Measurements from ENCODE around the gene SUGCT. TPM values are rescaled to one million over a fixed set of nuclear protein-coding genes. Genes with fewer than 3 reads are reported as not detected.
"Not testable (repeated sequence)": the region's sequence is repeated elsewhere in the genome, so short reads cannot be mapped to it uniquely, and the experiment has no call there.

Gene SUGCT
- 5.0 and 23.7 TPM in 2 replicates for polyA plus RNA-seq (2014; cell fraction: cytosol; rRNA removed)
- polyA plus RNA-seq (2014; cell fraction: nucleus; rRNA removed) = 3.6 and 3.7 TPM in 2 replicates

DNA sequence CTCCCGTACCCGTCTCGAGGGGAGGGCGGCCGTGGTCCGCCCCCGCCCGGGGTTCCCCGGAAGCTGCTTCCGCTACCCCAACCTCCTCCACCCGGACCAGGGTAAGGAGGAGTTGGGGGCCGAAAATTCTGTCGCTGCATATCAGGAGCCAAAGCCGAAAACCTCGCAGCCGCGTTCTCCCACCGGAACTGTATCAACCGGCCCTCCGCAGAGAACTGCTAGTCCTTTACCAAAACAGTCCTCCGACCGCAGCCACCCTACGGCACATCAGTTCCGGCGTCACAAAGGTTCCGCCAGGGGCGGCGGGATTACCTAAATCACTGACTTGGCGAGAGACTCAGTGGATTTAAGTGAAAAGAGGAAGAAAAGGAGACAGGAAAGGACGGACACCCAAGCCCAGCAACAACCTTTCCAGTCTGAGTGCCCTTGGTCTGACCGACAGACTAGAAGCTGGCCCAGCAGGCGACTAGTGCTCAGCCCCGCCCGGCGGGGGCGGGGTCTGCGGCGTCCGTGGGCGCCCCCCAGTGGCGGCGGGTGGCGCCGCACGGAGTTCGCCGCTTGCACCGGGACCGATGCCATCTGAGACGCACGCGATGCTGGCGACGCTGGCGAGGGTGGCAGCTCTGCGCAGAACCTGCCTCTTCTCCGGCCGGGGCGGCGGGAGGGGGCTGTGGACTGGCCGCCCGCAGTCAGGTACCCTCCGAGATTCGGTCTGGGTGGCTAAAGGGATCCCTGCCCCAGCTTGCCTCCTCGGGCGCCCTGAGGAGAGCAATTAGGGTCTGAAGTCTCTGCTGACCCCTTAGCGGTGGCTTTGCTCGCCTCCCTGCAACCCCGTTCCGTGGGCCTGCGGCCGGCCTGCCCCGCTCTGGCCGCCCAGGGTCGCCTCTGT lies at the start of gene SUGCT, which contains the start of gene MPLKIP:
Gene SUGCT (plus strand): TSS at position 578 of the 889 bp plus-strand sequence.
Gene MPLKIP (minus strand): TSS at position 195 of the 889 bp plus-strand sequence. CDS start 55 bp downstream, at position 140.
- peak; percentile 91 for DNase-seq (ENCODE audit: low spot score)

DNA sequence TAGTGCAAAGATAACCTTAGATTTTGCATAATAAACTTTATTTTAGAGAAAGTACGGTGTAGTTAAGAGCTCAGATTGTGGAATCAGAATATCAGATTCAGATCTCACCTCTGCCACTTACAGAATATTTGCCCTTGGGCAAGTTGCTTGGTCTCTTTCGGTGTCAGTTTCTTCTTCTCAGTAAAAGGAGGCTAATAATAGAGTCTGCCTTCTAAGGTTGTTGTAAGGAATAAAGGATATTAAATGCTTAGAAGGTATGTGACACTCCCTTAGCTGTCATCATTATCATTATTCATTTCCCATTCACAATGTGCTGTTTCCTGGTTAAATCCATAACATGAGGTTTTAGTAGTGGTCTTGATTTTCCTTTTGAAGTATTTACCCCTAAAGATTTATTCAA lies 42.6 kb upstream of the SUGCT start:
- no peak for DNase-seq (ENCODE audit: low spot score)

DNA sequence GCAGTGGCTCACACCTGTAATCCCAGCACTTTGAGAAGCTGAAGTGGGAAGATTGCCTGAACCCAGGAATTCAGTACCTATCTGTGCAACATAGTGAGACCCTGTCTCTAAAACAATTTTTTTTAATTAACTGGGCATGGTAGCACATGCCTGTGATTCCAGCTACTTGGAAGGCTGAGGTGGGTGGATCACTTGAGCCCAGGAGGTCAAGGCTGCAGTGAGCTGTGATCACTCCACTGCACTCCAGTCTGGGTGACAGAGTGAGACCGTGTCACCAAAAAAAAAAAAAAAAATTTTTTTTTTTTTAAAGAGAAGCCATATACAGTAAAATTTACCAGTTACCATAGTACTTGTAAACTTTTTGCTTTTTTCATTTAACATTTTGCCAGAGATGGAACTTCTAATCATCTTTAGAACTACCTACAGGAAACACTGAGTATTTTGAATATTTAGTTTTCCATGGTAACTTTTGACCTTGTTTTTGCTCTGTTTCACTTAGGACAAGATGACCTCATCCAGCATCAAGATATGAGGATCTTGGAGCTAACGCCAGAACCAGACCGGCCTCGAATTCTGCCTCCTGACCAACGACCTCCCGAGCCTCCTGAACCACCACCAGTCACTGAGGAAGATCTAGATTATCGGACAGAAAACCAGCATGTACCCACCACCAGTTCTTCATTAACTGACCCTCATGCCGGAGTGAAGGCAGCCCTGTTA lies 41.0 kb upstream of the SUGCT start:
- no peak for DNase-seq (ENCODE audit: low spot score)

DNA sequence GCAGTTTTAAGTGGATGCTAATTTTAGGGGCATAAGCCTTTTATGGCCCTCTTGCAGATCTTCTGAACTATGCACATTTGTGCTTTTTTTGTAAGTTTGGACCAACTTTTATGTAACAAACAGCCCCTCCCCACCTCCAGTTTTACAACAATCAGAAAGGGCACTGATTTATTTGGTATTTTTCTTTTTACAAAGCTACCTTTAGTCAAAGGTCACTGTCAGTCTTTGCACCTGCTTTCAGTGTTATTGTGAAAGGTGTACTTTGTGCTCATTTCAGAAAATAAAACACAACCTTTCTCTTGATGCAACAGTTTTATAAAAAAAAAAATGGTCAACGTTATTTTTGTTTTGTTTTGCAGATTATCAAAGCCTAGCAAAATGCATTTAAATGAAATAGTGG lies 39.6 kb upstream of the SUGCT start:
- DNase-seq (ENCODE audit: low spot score) = no peak

DNA sequence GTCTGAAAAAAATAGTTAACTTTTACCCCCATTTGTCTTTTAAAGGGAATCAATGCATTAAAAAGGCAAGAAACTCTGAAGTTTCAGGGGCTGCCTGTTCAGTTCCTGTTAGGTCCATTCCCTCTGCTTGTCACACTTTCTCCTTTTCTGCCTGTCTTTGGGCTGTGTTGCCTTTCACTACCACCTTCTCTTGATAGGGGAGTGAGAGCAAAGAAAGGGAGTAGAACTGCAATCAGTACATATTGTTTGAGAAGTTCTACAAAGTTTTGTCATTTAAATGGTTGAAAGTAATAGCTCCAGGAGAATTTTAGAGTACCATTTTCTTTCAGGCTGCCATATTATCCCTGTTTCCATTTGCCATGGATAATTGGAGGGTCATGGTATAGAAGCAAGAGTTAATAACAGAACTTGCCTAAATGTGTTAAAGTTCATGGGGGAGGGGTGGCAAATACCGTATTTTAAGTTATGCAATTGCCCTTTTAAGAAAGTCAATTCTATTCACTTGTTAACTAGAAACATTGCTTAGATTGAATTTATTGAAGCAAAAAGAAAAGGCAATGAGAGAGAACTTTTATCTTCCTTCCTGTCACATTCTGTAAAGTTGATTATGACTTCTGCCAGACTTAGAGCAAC lies 39.0 kb upstream of the SUGCT start:
- no peak for DNase-seq (ENCODE audit: low spot score)

DNA sequence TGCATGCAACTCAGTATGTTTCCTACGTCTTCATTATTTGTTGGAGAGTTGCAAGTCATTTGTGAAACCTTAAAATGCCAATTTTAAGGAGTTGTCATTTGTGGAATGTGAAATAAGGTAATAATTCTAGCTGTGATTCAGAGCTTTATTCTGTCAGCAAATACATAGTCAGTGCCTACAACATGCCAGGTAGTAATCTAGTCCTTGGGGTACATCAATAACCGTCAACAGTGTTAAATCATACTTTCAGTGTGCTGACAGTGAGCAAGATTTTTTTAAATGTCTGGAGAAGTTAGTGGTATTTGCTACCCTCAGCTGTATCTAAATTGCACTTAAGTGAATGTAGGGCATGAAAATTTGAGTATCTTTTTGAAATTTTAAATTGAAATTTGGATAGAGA lies 37.1 kb upstream of the SUGCT start:
- DNase-seq (ENCODE audit: low spot score) = no peak

DNA sequence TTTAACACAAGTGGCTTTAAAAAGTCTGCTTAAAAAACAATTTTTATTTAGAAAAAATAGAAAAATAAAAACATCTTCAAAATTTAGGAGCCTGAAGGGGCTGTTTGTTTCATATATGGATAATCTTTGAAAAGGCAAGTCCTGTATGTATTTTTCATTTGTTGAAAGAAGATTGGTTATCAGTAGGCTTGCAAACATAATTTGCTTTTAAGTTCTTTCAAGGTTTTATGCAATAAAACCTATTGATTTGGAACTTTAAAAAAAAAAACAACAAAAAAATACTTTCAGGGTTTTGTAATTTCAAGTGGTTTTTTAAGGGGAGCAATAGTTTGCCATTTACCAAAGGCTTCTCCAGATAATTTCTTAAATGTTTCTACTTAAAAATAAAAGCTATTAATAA lies 36.0 kb upstream of the SUGCT start:
- DNase-seq (ENCODE audit: low spot score) = no peak

DNA sequence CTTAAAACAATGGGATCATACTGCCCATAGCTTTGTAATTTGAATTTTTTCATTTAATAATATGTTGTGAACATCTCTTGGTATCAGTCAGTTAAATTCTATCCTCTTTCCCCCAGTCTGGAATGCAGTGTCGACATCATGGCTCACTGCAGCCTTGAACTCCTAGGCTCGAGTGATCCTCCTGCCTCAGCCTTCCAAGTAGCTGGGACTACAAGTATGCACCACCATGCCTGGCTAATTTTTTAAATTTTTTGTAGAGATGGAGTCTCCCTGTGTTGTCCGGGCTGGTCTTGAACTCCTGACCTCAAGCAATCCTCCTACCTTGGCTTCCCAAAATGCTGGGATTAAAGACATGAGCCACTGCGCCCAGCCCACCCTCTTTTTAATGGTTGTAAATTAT lies 35.0 kb upstream of the SUGCT start:
- no peak for DNase-seq (ENCODE audit: low spot score)

DNA sequence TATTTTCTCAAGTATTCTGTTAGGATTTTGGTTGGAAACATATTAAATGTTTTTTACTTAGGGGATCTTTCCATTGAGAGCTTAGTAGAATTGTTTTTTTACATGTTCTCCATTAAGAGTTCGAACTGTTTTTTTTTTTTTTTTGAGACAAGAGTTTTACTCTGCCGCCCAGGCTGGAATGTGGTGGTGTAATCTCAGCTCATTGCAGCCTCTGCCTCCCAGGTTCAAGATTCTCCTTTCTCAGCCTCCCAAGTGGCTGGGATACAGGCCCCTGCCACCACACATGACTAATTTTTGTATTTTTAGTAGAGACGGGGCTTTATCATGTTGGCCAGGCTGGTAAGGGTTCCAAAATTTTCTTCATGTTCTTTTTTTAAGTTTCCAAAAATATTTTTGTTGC lies 33.6 kb upstream of the SUGCT start:
- no peak for DNase-seq (ENCODE audit: low spot score)

DNA sequence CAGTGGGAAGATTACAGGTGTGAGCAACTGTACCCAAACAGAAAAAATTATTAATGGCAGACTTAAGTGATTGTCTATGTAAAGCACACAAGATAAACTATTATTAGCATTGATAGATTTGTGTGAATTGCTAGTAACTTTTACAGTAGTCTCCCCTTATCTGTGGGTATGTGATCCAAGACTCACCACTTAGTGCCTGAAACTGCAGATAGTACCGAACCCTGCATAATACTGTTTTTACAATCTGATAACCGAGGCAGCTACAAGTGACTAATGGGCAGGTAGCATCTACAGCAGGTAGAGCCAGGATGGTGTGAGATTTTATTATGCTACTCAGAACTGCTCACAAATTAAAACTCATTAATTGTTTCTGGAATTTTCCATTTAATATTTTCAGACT lies 31.9 kb upstream of the SUGCT start:
- DNase-seq (ENCODE audit: low spot score) = no peak

DNA sequence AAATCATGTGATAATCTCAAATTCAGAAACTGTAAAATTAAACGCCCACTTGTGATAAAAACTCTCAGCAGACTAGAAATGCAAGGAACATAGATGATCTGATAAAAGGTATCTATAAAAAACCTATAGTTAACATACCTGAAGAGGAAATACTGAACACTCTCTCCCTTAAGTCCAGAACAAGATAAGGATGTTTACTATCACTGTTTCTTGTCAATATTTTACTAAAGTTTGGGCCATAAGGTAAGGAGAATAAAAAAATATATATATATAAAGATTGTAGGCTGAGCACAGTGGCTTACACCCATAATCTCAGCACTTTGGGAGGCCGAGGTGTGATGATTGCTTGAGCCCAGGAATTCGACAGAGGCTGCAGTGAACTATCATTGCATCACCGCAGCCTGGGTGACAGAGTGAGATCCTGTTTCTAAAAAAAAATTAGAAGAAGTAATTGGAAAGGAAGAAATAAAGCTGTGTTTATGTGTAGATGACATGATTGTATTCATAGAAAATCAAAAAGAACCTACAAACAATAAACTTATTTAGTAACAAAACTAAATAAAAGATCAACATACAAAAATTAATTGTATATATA lies 28.8 kb upstream of the SUGCT start:
- DNase-seq (ENCODE audit: low spot score) = no peak

DNA sequence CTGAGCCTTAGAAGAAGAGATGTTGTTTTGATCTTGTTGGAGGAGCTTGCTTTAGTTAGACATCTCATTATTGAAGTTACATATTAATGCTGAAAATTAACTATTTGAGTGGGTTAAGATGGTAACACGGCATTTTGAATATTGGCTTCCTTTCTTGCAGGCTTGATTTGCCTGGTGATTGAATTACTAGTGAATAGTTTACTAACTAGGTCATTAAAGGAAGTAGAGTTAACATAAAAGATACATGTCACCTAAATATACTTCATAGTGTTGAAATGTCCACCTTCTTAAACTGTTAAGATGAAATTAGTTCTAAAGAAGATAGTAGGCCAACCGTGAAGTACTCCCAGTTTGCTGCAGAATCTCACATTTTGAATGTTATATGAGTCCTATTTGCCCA lies 18.9 kb upstream of the SUGCT start:
- DNase-seq (ENCODE audit: low spot score) = no peak

DNA sequence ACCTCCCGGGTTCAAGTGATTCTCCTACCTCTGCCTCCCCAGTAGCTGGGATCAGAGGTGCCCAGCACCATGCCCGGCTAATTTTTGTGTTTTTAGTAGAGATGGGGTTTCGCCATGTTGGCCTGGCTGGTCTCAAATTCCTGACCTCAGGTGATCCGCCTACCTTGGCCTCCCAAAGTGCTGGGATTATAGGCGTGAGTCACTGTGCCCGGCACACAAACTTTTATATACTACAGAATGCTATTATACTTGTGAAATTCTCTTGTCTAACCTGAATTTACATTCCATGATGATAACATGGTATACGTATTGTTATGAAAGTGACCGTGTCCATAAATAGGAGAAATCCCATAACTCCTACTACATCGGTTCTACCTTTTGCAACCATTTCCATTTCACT lies 17.6 kb upstream of the SUGCT start:
- not testable (repeated sequence) for DNase-seq (ENCODE audit: low spot score)

DNA sequence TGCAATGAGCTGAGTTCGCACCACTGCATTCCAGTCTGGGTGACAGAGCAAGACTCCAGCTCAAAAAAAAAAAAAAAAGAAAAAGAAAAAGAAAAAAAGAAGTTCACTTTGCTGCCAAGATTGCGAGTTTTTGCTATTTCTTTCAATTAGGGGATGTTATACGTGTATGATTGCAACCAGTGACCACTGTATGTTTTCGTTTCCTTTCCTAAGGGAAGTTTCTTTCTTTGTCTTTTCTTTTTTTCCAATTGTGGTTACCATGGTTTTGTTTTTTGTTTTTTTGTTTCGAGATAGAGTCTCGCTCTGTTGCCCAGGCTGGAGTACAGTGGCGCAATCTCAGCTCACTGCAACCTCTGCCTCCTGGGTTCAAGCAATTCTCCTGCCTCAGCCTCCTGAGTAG lies 16.6 kb upstream of the SUGCT start:
- DNase-seq (ENCODE audit: low spot score) = not testable (repeated sequence)

DNA sequence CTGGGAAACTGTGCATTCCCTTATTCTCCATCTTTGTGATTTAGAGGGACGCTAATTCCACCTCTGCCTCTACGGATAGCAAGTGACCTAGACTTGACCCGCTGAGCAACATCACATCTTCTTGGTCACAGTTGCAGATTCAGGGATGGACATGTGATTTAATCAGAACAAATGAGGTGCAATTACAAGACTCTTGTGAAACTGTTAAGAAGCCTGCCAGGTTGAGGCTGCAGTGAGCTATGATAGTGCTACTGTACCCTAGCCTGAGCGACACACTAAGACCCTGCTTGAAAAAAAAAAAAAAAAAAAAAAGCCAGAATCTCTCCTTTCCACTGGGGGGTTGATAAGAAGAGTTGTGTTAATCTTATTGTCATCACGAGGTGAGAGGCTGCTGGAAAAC lies 14.8 kb upstream of the SUGCT start:
- peak; percentile 37 for DNase-seq (ENCODE audit: low spot score)

DNA sequence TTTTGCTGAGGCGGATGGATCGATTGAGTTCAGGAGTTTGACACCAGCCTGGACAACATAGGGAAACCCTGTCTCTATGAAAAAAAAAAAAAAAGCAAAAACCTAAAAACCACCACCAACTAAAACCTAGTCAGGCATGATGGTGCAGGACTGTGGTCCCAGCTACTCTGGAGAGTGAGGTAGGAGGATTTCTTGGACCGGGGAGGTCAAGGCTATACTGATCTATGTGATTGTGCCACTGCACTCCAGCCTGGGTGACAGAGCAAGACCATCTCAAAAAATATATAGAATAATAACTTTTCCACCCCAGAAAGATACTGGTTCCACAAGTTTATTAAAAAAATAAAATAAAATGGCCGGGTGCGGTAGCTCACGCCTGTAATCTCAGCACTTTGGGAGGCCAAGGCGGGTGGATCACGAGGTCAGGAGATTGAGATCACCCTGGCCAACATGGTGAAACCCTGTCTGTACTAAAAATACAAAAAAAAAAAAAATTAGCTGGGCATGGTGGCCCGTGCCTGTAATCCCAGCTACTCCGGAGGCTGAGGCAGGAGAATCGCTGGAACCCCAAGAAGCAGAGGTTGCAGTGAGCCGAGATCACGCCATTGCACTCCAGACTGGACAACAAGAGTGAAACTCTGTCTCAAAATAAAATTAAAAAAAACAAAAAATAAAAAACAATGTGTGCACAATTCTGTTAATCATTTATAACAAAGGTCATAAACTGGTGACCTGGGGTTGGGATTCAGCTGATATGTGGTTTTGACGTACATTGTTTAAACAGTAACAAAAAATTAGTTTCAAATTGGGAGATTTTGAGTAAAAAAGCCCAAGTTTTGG lies 12.5 kb upstream of the SUGCT start:
- DNase-seq (ENCODE audit: low spot score) = not testable (repeated sequence)

DNA sequence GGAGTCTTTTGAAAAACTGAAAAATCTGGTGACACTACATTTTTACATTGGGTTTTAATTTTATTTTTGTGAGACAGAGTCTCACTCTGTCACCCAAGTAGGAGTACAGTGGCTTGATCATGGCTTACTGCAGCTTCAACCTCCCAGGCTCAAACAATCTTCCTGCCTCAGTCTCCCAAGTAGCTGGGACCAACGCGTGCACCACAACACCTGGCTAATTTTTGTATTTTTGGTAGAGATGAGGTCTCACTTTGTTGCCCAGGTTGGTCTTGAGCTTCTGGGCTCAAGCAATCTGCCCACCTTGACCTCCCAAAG lies 11.9 kb upstream of the SUGCT start:
- DNase-seq (ENCODE audit: low spot score) = no peak

DNA sequence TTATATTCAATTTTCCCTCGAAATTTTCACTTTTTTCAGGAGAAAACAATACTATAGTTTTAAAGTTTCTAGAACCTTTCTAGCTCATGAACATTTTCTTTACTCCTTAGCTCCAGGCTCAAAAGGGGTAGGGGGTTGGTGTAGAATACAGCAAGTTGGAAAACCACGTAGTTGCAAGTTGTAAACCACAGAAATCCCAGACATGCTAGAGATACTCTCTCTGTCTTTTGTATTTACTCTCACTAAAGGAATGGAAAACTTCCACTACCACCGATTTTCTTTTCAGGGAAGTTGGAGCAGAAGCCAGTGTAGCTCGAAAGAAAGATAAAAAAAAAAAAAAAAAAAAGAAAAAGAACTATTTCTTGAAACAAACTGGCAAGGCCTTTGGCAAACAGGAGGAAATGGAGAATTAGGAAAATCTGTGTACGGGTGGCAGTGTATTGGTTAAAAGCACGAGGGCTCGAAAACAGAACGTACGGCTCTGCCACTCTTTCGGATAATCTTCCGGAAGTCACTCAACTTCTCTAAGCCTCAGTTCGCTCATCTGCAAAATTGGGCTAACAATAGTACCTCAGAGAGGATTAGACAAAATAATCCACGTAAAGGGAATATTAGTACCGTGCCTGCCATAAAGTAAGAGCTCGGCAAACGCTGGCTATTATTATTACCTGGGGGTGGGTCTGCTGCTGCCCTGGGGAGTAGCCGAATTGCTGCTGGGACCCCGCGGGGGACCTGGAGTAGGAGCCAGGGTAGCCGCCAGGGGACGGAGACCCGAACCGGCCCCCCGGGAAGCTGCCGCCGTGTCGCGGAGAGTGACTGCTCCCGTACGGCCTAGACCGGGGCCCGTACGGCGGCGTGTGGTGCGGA lies 1.0 kb upstream of the SUGCT start:
- DNase-seq (ENCODE audit: low spot score) = no peak

DNA sequence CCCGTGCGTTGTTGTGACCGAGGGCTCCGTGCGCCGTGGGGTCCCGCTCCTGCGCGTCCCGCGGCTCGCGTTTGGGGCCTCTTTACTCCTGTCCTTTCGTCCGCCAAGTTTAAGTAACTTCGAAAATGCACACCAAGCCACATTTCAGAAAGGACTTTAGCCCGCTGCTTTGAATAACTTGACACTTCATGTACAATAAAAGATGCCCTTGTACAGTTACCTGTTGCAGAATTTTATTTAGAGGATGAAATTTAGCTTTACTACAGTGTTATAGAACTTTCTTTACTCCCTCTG lies 459 bp downstream of the SUGCT start:
- DNase-seq (ENCODE audit: low spot score) = no peak

DNA sequence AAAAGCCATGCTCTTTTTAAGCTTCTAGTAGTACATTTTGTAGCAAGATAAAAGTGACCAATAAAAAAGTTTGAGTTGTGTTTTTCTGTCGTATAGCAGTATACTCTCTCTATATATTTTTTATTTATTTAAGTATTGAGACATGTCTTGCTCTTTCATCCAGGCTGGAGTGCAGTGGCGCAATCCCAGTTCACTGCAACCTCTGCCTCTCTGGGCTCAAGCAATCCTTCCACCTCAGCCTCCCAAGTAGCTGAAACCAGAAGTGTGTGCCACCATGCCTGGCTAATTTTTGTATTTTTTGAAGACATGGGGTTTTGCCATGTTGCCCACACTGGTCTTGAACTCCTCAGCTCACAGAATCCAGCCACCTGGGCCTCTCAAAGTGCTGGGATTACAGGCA lies 2.8 kb downstream of the SUGCT start:
- no peak for DNase-seq (ENCODE audit: low spot score)
